Esophagus squamous epithelium (tissue), 4 donors: ENCODE measurements around the gene TMEM164.

Experiments used
- CTCF ChIP-seq, 6 experiments: fragments of 450-650 bp in 4 of 6; fragments of 200-600 bp in 2 of 6; sonication (generic) in 2 of 6; IDR thresholded peaks; one replicate each; pipeline ENCODE4 v1.5.1; 2016 to 2019; ENCODE audit warnings: antibody characterized with exemption in 6 of 6, mild to moderate bottlenecking in 4 of 6, moderate library complexity in 4 of 6
- POLR2A ChIP-seq, 4 donors: fragments of 450-650 bp; IDR thresholded peaks; one replicate each; pipeline ENCODE4 v1.6.1; 2017; ENCODE audit warnings: antibody characterized with exemption in 4 of 4, mild to moderate bottlenecking in 4 of 4, moderate library complexity in 3 of 4

GRCh38 chrX:110219920-110220319, 217.0 kb downstream of the TMEM164 start:
- TF ChIP-seq CTCF (IDR thresholded peaks at IDR 0.05) (no peak), POLR2A (IDR thresholded peaks at IDR 0.05) (no peak)
